Dermis microvascular lymphatic vessel endothelial cell (primary cell): ENCODE measurements around the gene ALS2CL. TPM values are rescaled to one million over a fixed set of nuclear protein-coding genes. Genes with fewer than 3 reads are reported as not detected.
"Not testable (repeated sequence)": the region's sequence is repeated elsewhere in the genome, so short reads cannot be mapped to it uniquely, and the experiment has no call there.

Source experiments
- DNase-seq, 2 donors: peaks; one replicate each; pipeline versions ENCODE4 v3.0.0 to v3.0.0-alpha.2; 2010; ENCODE audit warnings: low read depth in 2 of 2
- total RNA-seq: library from RNA; depleted of rRNA; stranded (reverse); fragments of >200 nt; gene quantifications from 2 replicates; pipeline ENCODE4 v1.2.1, GENCODE V29; 2014

The ALS2CL gene, protein sequence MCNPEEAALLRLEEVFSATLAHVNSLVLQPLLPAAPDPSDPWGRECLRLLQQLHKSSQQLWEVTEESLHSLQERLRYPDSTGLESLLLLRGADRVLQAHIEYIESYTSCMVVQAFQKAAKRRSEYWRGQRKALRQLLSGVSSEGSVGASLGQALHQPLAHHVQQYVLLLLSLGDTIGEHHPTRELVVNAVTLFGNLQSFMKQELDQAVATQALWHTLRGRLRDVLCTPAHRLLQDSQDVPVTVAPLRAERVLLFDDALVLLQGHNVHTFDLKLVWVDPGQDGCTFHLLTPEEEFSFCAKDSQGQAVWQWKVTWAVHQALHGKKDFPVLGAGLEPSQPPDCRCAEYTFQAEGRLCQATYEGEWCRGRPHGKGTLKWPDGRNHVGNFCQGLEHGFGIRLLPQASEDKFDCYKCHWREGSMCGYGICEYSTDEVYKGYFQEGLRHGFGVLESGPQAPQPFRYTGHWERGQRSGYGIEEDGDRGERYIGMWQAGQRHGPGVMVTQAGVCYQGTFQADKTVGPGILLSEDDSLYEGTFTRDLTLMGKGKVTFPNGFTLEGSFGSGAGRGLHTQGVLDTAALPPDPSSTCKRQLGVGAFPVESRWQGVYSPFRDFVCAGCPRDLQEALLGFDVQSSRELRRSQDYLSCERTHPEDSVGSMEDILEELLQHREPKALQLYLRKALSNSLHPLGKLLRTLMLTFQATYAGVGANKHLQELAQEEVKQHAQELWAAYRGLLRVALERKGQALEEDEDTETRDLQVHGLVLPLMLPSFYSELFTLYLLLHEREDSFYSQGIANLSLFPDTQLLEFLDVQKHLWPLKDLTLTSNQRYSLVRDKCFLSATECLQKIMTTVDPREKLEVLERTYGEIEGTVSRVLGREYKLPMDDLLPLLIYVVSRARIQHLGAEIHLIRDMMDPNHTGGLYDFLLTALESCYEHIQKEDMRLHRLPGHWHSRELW
- 4.9 and 5.4 TPM in 2 replicates for total RNA-seq

DNA sequence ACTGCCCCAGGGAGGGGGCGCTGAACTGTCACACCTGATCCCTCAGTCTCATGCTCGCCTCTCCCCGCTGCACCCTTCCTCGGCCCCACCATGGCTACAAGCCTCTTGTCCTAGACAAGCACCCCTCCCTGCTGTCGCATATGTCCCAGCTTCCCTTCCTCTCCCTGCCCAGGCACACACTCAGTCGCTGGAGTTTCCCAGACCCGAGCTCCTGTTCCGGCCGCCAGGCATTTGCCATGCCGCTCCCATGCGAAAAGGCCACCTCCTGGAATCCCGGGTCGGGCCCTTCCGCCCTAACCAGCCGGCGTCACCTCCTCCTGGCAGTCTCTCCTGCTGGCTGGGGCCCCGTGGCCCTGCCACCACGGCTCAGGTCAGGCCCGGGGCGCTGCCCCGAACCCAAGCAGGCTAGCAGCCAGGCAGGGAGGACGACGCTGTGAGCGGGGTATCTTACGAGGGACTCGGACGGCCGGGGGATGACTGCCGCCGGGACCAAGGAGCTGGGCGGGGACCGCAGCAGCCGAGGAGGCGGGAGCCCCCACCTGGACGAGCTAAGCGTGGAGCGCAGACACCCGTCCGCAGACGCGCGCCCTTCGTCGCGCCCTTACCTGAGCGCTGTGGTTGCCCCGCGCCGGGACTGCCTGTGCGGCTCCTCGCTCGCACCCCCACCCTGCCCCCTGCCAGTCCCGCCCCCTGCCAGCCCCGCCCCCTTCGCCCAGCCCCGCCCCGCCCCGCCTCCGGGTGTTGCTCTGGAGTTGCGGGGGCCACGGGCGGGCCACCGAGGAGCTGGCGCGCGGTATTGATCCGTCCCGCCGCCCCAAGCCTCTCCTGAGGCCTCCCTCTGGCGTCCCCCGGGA lies at the start of gene ALS2CL:
Gene ALS2CL, minus strand, starts transcription at position 642 of the 854 bp plus-strand sequence. CDS start 4,239 bp downstream, outside the sequence.
- DNase-seq: peak; percentile 29 to 46

DNA sequence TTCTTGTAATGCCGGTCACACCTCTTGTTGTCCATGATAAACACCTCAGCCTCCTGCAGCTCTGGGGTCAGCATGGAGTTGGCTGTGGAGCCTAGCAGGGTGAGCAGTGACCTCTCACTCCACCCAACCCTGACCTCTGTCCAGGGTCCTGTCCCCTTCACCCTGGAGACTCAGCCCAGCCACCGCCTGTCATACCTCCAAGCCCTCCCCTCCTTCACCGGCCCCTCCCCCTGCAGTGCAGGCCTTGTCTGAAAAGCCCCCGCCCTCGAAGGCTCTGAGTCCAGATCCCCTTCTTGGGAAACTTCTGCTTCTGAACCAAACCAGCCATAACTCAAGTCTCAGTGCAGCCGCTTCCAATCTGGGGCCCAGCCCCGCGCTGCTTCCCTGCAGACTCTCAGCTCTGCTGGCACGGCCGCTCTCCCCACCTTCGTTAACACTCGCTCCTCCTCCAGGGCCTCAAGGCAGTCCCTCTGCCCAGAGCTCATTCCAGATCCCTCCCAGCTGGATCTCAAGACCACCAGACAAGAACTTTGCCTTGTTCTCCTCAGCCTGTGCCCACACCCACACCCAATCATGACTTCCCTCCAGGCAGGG lies 49.6 kb upstream of the ALS2CL start:
- no peak for DNase-seq

DNA sequence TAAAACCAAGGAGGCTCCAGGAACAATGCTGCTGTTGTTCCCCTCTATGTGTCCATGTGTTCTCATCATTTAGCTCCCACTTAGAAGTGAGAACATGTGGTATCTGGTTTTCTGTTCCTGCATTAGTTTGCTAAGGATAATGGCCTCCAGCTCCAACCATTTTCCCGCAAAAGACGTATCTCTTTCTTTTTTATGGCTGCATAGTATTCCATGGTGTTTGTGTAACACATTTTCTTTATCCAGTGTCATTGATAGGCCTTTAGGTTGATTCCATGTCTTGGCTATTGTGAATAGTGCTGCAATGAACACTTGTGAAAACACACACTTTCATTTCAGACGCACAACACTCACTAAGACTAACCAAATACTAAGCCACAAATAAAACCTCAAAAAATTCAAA lies 46.1 kb upstream of the ALS2CL start:
- DNase-seq: not testable (repeated sequence)

DNA sequence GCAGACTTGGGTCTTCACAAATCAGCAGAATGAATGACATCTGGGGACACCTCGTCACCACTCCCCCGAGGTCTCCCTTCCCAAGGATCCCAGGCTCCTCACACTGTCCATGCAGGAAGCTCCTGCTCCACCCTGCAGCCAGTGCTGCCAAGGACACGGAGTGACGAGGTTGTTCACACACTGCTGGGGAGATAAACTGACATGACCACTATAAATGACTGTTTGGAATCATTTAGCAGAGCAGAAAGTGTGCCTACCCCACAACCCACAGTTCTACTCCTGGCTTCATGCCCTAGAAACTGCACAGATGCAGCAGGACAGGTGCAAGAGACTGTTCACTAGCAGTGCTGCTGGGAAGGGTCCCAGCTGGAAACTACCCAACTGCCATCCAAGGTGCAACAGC lies 43.9 kb upstream of the ALS2CL start:
- no peak for DNase-seq

DNA sequence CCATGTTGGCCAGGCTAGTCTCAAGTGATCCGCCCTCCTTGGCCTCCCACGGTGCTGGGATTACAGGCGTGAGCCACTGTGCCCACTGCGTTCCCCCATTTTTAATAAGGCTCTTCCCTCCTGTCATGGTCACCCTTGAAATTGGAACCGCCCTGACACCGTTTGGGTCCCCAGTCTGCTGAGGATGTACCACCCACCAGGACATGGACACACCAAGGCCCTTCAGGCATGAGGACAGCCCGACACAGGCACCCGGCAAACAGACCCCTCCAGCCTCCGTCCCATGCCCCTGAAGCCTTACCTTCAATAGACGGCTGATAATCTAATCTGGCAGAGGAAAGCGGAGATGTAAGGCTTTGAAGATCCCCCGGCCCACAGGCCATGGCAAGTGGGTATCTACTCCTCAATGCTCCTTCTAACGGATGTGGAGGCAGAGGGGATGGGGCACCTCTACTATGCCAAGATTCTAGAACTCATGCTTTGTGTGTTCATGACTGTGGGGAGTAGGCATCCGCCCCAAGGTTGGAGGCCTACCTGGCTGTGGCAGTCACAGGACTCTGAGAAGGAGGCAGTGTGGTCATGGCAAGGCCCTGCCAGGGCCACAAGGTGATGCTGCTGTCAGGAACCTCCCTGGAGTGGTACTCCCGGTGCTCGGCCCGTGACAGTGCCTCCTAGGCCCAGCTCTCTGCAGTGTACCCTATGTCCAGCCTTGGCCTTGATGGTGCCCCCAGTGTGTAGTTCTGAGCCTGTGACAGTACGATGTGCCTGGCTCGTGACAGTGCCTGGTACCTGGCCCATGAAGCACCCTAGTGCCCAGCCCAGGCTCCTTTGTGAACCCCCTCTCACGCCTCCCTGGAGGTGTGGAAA lies 42.8 kb upstream of the ALS2CL start:
- DNase-seq: no peak

DNA sequence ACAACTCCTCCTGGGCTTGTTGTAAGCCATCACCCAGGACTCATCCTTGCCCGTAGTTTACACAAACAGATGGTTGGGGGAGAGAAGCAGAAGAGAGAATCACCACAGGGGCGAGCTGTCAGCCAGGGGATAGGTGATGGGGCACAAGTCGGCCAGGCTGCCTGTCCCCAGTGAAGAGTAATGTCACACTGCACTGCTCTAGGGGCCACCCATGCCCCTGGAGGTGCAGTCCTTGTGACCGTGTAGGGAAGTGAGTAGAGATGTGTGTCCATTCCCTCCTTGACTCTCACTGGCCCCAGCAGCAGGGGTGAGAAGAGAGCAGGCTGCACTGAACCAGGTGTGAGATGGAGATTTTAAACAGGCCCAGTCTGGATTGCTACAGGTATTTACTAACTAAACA lies 41.3 kb upstream of the ALS2CL start:
- DNase-seq: no peak

DNA sequence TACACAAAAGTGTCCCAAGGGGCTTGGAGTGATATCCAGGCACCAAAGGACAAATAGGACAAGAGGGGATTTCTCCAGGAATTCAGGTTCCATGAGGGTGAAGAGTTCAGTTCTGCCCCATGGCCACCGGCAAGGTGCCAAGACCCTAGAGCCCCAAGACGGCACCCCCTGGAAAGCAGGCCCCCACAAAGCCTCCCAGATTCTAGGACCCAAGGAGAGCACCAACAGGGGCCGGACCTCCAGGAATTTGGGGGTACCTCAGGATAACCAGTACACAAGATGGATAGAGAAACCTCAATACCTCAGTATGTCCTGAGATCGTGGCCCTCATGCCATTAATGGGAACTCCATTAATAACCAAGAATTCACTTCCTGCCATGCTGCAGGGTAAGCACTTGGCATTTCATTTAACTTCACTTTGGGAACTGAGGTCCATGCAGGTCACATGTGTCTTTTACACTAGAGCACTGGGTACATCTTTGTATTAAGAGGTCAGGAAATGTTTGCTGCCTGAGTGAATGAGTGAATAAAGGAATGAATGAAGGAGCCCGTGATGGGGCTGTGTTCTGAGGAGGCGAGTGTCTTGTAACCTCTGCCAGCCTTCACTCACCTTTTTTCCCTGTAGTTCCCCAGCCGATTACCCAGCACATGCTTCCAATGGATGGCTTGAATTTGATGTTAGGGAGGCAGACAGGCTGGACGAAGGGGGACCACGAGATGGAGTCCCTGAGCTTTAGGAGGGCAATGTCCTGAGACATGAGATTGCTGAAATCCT lies 39.7 kb upstream of the ALS2CL start:
- no peak for DNase-seq

DNA sequence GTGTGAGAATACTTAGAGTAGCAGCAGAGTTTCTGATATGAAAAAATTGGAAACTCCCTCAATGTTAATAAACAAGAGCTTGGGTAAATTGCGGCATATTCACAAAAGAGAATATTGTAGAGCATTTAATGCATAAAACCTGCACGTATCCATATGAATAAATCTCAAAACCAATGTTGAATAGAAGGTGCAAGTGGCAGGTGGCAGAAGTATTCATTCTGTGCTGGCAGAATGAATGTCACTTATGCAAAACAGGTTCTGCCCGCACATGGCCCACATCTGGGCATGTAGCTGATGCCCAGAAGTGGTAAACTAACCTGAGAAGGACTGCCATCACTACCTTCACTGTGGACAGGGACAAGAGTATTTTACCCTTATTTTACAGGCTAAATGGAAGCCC lies 38.3 kb upstream of the ALS2CL start:
- DNase-seq: no peak

DNA sequence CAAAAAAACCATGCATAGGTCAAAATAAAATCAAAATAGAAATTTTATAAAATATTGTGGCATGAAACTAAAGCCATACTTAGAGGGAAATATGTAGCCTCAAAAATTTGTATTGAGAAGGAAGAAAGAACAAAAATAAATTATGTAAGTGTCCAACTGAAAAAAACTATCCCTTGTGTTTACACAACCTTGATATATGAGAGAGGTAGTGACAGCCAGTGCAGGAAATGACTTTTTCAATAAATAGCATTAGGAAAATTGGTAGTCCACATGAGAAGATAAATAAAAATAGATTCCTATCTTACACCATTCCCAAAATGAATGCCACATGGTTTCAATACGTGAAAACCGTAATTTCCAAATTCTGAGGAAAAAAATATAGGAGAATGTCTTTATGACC lies 37.3 kb upstream of the ALS2CL start:
- no peak for DNase-seq

DNA sequence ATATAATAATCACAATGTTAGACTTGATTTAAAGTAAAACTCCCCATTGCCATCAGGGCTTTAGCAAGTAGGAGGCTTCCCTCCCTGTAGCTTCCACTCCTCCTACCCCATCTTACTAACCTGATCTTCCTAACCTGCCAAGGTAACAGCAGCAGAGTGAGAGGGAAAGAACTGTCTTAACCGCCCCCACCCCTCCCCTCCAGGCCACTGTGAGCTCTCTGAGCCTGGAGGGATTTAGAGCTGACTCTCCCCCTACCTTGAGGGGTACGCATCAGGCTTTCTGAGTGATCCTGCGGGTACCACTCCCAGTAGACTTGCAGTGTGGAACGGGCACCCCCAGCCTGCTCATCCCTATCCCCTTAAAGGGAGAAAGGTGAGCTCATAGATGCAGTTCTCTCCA lies 35.6 kb upstream of the ALS2CL start:
- DNase-seq: no peak

DNA sequence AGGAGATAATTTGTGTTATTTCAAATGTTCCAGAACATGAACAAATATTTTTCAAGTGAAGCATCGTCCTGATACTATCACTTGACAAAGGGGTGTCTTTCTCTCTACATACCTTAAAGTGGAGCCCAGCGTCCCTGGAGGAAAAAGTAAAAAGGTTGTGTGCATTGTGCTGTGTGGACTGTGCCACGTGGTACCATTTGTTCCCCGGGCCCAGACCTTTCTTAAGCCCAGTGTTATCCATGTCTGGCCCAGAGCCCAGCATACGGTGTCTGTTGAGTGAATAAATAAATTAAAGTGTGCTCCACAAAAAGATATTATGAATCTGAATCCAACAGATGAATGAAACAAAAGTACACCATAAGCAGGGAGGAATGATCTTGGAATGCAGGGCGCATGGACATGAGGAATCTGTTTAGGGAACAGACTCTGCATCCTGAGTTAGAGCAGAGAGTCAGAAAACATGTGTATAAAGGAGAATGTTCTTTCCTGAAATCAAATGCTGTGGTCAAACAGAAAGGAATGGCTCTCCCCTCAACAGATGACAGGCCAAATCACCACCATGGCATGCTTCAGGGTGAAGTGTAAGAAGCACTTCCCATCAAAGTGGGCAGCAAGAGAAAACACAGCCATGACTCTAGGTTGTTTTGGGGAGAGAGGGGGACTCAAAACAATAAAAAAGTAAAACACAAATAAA lies 32.3 kb upstream of the ALS2CL start:
- DNase-seq: no peak

DNA sequence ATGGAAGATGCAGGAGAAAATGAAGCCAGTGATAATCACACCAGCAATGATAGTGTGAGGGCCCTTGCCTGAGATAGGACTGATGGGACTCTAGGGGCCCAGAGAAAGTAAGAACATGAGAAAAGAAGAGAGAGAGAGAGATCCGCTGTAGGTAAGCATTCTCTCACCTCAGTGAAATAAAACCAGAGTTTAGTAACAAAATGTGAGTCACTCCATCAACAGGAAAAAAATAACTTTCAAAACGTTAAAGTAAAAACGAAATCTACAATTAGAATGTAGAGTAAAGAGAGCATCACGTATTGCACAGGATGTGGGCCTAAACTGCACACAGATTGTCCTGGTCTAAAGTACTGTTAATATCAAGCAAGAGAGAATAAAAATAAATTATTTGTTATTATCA lies 30.9 kb upstream of the ALS2CL start:
- no peak for DNase-seq

DNA sequence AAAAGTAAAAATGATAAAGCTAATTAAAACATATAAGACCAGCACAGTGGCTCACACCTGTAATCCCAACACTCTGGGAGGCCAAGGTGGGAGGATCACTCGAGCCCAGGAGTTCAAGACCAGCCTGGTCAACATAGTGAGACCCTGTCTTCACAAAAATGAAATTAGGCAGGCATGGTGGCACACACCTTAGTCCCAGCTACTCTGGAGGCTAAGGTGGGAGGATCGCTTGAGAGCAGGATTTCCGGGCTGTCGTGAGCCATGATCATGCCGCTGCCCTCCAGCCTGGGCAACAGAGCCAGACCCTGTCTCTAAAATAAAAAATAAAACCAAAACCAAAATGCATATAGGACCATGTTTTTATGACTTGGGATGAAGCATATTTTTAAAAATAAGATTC lies 29.0 kb upstream of the ALS2CL start:
- DNase-seq: no peak

DNA sequence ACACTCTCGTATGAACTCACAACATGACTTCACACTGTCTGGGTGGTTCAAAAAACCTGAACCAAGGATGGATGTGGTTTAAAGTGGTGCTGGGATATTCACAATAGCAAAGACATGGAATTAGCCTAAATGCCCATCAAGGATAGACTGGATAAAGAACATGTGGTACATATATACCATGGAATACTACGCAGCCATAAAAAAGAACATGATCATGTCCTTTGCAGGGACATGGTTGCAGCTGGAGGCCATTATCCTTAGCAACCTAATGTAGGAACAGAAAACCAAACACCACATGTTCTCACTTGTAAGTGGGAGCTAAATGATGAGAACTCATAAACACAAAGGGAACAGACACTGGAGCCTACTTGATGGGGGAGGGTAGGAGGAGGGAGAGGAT lies 27.5 kb upstream of the ALS2CL start:
- no peak for DNase-seq

DNA sequence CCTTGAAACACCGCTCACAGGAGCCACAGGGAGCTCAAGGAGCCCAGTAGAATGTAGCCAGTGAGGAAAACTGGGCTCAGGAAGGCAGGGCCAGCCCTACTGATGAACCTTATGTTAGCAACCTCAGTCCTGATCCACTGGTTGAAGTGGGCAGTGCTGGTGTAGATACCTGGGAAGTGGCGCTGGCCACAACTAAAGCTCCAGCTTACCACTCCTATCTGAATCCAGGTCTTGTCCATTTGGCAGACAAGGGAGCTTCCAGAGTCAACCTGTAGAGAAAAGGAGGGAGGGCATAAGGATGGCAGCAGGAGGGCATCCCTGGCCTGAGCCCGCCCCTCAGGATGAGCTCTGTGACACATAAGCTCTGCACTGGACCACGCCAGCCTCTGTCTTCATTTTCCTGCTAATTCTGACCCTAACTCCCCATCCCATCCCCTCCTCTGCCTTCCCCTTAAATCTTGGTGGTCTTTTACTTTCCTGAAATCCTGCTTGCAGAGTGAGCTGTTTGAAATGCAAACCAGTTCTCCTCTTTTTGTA lies 26.3 kb upstream of the ALS2CL start:
- no peak for DNase-seq

DNA sequence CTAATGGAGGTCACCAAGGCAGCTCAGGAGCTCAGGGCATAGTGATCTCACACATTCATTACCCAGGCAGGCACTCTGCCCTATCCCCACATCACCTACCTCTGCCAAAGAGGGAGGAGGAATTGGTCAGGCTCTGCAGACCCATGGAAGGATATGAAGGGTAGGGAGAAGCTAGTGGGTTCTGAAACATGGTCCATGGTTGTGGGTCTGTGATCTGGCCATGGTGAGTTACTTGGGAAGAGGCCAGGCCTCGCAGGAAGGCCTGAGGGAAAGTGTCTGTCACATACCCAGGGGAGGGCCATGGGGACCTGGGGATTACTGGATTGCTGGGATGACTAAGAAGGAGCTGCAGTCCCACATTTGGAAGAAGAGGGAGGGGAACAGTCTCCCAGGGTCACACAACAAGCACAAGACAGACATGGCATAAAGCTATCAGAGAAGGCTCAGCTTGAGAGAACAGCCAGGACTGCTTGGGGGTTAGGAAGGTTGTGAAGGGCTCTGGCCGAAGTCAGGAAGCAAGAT lies 25.6 kb upstream of the ALS2CL start:
- no peak for DNase-seq

DNA sequence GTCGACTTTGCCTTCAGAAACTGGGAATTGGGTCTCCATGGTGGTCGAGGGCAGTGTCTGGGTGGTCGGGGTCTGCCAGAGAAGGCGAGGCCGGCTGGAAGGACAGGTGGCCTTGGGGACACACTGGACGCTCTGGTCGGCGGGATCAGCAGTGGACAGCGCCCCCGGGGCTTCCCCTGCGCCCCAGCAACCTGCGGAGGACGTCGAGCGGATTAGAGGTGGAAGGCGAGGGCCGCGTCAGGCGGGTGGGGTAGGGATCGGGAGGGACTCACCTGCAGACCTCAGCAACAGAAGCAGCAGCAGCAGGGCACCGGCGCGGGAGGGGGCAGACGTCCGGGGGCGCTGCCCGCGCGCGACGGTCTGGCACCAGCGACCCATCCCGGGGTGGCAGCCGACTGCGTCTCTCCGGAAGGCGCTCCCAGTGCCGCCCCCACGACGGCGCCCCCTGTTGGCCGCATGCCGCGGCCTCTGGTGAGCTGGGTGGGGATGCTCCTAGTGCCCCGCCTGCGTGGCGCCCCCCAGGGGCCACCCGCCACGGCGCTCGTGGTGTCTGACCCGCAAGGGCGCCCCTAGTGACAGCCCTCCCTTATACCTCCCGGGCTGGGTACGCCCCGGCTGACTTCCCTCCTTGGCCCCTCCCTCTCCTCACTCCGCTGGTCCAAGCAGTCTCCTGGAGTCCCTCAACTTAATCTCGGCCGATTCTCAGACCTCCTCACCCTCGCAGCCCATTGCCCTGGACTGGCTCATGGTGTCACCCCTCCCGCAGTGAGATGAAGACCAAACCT lies 24.2 kb upstream of the ALS2CL start, which contains the start of gene PRSS50:
Gene PRSS50, minus strand, starts transcription at position 423 of the 785 bp plus-strand sequence. Its CDS starts 45 bp downstream, at position 378.
- DNase-seq: no peak
